Measurements from ENCODE around the gene BCAS3.
"Not testable (repeated sequence)": the region's sequence is repeated elsewhere in the genome, so short reads cannot be mapped to it uniquely, and the experiment has no call there.

BCAS3 gene

GRCh38 chr17:60671482-60671881 lies 6.2 kb upstream of the BCAS3 start:
- intact Hi-C loops (cut with DNase I) = no loop called here
- no peak for DNase-seq

- not testable (repeated sequence) for DNase-seq
These were observed 3.0 kb upstream of the BCAS3 start for GRCh38 chr17:60674637-60675036.

GRCh38 chr17:60675997-60676396 lies 1.7 kb upstream of the BCAS3 start:
- no peak for DNase-seq
- intact Hi-C loops (cut with DNase I) = no loop called here

More at GRCh38 chr17:60674637-60675036, 3.0 kb upstream of the BCAS3 start:
- intact Hi-C loops (cut with DNase I) = not testable (repeated sequence)

GRCh38 chr17:60676758-60677307 lies 818 bp upstream of the BCAS3 start:
- intact Hi-C loops (cut with DNase I) = no loop called here
- no peak for DNase-seq

- no peak for DNase-seq
- intact Hi-C loops (cut with DNase I) = no loop called here
These were observed 430 bp downstream of the BCAS3 start for GRCh38 chr17:60678118-60678444.

- DNase-seq = no peak
- intact Hi-C loops (cut with DNase I) = no loop called here
These were observed 1.6 kb downstream of the BCAS3 start for GRCh38 chr17:60679287-60679686.

- DNase-seq = no peak
- intact Hi-C loops (cut with DNase I) = no loop called here
These were observed 3.1 kb downstream of the BCAS3 start for GRCh38 chr17:60680754-60681153.

GRCh38 chr17:60685437-60685836 lies 7.8 kb downstream of the BCAS3 start:
- DNase-seq = no peak
- intact Hi-C loops (cut with DNase I) = no loop called here

GRCh38 chr17:60695960-60696359 lies 18.3 kb downstream of the BCAS3 start:
- no peak for DNase-seq
- intact Hi-C loops (cut with DNase I) = no loop called here

GRCh38 chr17:60699090-60699489 lies 21.4 kb downstream of the BCAS3 start:
- no peak for DNase-seq
- intact Hi-C loops (cut with DNase I) = no loop called here

- intact Hi-C loops (cut with DNase I) = no loop called here
- DNase-seq = no peak
These were observed 26.5 kb downstream of the BCAS3 start for GRCh38 chr17:60704170-60704569.

- no peak for DNase-seq
- intact Hi-C loops (cut with DNase I) = loop anchor here (10.0 kb wide), 1 partner anchor 842 kb away; no protein-coding TSS in a partner anchor
These were observed 35.0 kb downstream of the BCAS3 start for GRCh38 chr17:60712675-60713074.

- no peak for DNase-seq
- intact Hi-C loops (cut with DNase I) = loop anchor here (10.0 kb wide), 1 partner anchor 841 kb away; no protein-coding TSS in a partner anchor
These were observed 36.0 kb downstream of the BCAS3 start for GRCh38 chr17:60713608-60714007.

- DNase-seq = no peak
- intact Hi-C loops (cut with DNase I) = loop anchor here (10.0 kb wide), 1 partner anchor 838 kb away; no protein-coding TSS in a partner anchor
These were observed 39.1 kb downstream of the BCAS3 start for GRCh38 chr17:60716766-60717165.

- no peak for DNase-seq
- intact Hi-C loops (cut with DNase I) = loop anchor here (10.0 kb wide), 1 partner anchor 837 kb away; no protein-coding TSS in a partner anchor
These were observed 40.2 kb downstream of the BCAS3 start for GRCh38 chr17:60717814-60718213.

GRCh38 chr17:60720763-60721531 lies 43.3 kb downstream of the BCAS3 start:
- intact Hi-C loops (cut with DNase I) = loop anchor here (5.0 kb wide), 1 partner anchor 671 kb away; no protein-coding TSS in a partner anchor
- DNase-seq = peak in 2 of 10 donors; percentile 10 to 38

- DNase-seq = no peak
- intact Hi-C loops (cut with DNase I) = loop anchor here (5.0 kb wide), 1 partner anchor 668 kb away; no protein-coding TSS in a partner anchor
These were observed 47.0 kb downstream of the BCAS3 start for GRCh38 chr17:60724647-60725046.

- DNase-seq = no peak
- intact Hi-C loops (cut with DNase I) = no loop called here
These were observed 52.2 kb downstream of the BCAS3 start for GRCh38 chr17:60729854-60730253.

GRCh38 chr17:60730273-60730672 lies 52.6 kb downstream of the BCAS3 start:
- intact Hi-C loops (cut with DNase I) = no loop called here
- no peak for DNase-seq

- no peak for DNase-seq
- intact Hi-C loops (cut with DNase I) = no loop called here
These were observed 60.6 kb downstream of the BCAS3 start for GRCh38 chr17:60738287-60738686.

GRCh38 chr17:60740584-60740983 lies 62.9 kb downstream of the BCAS3 start:
- no peak for DNase-seq
- intact Hi-C loops (cut with DNase I) = no loop called here

- no peak for DNase-seq
- intact Hi-C loops (cut with DNase I) = no loop called here
These were observed 63.4 kb downstream of the BCAS3 start for GRCh38 chr17:60741031-60741430.
